Neutrophil (primary cell): ENCODE data around the gene PIGQ.
A peak's percentile ranks its signal among the peaks of the same experiment; 100 is the strongest.

Source experiments
- H3K27ac ChIP-seq: fragments of 200-600 bp; sonication (generic); 2 replicates; pipeline ENCODE4 v1.5.1; 2016; ENCODE audit warnings: mild to moderate bottlenecking, moderate library complexity
- H3K27me3 ChIP-seq: fragments of 200-600 bp; sonication (generic); 2 replicates; pipeline ENCODE4 v1.6.0; 2016; ENCODE audit warnings: mild to moderate bottlenecking
- H3K36me3 ChIP-seq: fragments of 200-600 bp; sonication (generic); 2 replicates; pipeline ENCODE4 v1.5.1; 2017
- H3K4me1 ChIP-seq, 2 experiments: fragments of 200-600 bp in 1 of 2; sonication (generic) in 1 of 2; 1 replicate in 1 of 2; 2 replicates in 1 of 2; pipeline versions ENCODE4 v1.5.1 to v1.6.1; 2013 to 2016; ENCODE audit warnings: low read depth in 1 of 2, low read length in 1 of 2, mild to moderate bottlenecking in 1 of 2, moderate library complexity in 1 of 2; ENCODE audit not compliant: control insufficient read depth in 1 of 2, insufficient read depth in 1 of 2
- H3K4me3 ChIP-seq, 2 experiments: fragments of 200-600 bp in 1 of 2; sonication (generic) in 1 of 2; 1 replicate in 1 of 2; 2 replicates in 1 of 2; pipeline ENCODE4 v1.5.1; 2013 to 2016; ENCODE audit warnings: low read depth in 1 of 2, low read length in 1 of 2, mild to moderate bottlenecking in 1 of 2, moderate library complexity in 1 of 2
- H3K9me3 ChIP-seq: fragments of 200-600 bp; sonication (generic); 2 replicates; pipeline ENCODE4 v1.5.1; 2016
- CTCF ChIP-seq: fragments of 200-600 bp; sonication (generic); IDR thresholded peaks from 2 replicates; pipeline ENCODE4 v1.5.1; 2016; ENCODE audit warnings: antibody characterized with exemption

Gene PIGQ

GRCh38 chr16:569445-570254 lies at the start of gene PIGQ:
Gene PIGQ (plus strand): TSS chr16:569968. CDS start chr16:574075, 4,107 bp downstream.
- peak within 1 kb of the TSS; percentile 59 for H3K27ac ChIP-seq
- no peaks in the 10 kb centered on the region for H3K27me3 ChIP-seq
- no peaks in the 10 kb centered on the region for H3K9me3 ChIP-seq
- H3K36me3 ChIP-seq, result peaks cover 8% of the 10 kb centered on the region
- H3K4me1 ChIP-seq, result peaks cover 25% of the 10 kb centered on the region in 2 experiments
- TF ChIP-seq CTCF, result no peak
- peak within 1 kb of the TSS; percentile 70 to 73 for H3K4me3 ChIP-seq

- no peak overlapping the region for H3K4me3 ChIP-seq
- no peak overlapping the region for H3K27ac ChIP-seq
- H3K36me3 ChIP-seq, result peaks cover 6% of the 10 kb centered on the region
- H3K9me3 ChIP-seq, result no peaks in the 10 kb centered on the region
- H3K4me1 ChIP-seq, result no peaks in the 10 kb centered on the region
- H3K27me3 ChIP-seq, result no peaks in the 10 kb centered on the region
- no peak for TF ChIP-seq CTCF
These were observed 48.9 kb upstream of the PIGQ start for GRCh38 chr16:520847-521246.

GRCh38 chr16:521381-522210 lies 48.2 kb upstream of the PIGQ start:
- TF ChIP-seq CTCF, result no peak
- Histone ChIP-seq H3K4me3 (no peak overlapping the region), H3K36me3 (peaks cover 6% of the 10 kb centered on the region), H3K27me3 (no peaks in the 10 kb centered on the region), H3K27ac (no peak overlapping the region), H3K4me1 (peaks cover 3 to 4% of the 10 kb centered on the region in 2 experiments), H3K9me3 (no peaks in the 10 kb centered on the region)

- Histone ChIP-seq H3K27ac (no peak overlapping the region), H3K9me3 (no peaks in the 10 kb centered on the region), H3K36me3 (peaks cover 6% of the 10 kb centered on the region), H3K4me3 (no peak overlapping the region), H3K27me3 (no peaks in the 10 kb centered on the region), H3K4me1 (peaks cover 8 to 9% of the 10 kb centered on the region in 2 experiments)
- no peak for TF ChIP-seq CTCF
These were observed 47.3 kb upstream of the PIGQ start for GRCh38 chr16:522320-523096.

- H3K9me3 ChIP-seq, result no peaks in the 10 kb centered on the region
- no peak overlapping the region for H3K27ac ChIP-seq
- peaks cover 6% of the 10 kb centered on the region for H3K36me3 ChIP-seq
- no peak for TF ChIP-seq CTCF
- no peak overlapping the region for H3K4me3 ChIP-seq
- no peaks in the 10 kb centered on the region for H3K27me3 ChIP-seq
- H3K4me1 ChIP-seq, result peaks cover 10 to 12% of the 10 kb centered on the region in 2 experiments
These were observed 46.5 kb upstream of the PIGQ start for GRCh38 chr16:523097-523741.
